ENCODE data around the gene BEAN1. TPM values are rescaled to one million over a fixed set of nuclear protein-coding genes. Genes with fewer than 3 reads are reported as not detected.

BEAN1 gene
- total RNA-seq, 4 donors from 2014 or later: not detected

GRCh38 chr16:66473051-66473571 lies 46.0 kb downstream of the BEAN1 start:
- TF ChIP-seq CTCF (IDR thresholded peaks at IDR 0.05) (no peak), POLR2A (IDR thresholded peaks at IDR 0.05) (no peak)
- peak in 2 of 3 donors; percentile 12 to 41 for DNase-seq

GRCh38 chr16:66473654-66474519 lies 46.8 kb downstream of the BEAN1 start:
- no peaks in the 10 kb centered on the region for H3K4me1 ChIP-seq
- H3K27me3 ChIP-seq: no peaks in the 10 kb centered on the region
- H3K36me3 ChIP-seq: no peaks in the 10 kb centered on the region
- H3K4me3 ChIP-seq: no peak overlapping the region
- H3K27ac ChIP-seq: no peak overlapping the region
- no peaks in the 10 kb centered on the region for H3K9me3 ChIP-seq
- peak in 2 of 3 donors; percentile 6 to 41 for DNase-seq
- TF ChIP-seq POLR2A (IDR thresholded peaks at IDR 0.05) (no peak), CTCF (IDR thresholded peaks at IDR 0.05) (no peak)

More at GRCh38 chr16:66473051-66473571, 46.0 kb downstream of the BEAN1 start:
- Histone ChIP-seq H3K4me1 (no peaks in the 10 kb centered on the region), H3K9me3 (no peaks in the 10 kb centered on the region), H3K36me3 (no peaks in the 10 kb centered on the region), H3K4me3 (no peak overlapping the region), H3K27me3 (no peaks in the 10 kb centered on the region), H3K27ac (no peak overlapping the region)

- DNase-seq: peak in 2 of 3 donors; percentile 57 to 75
- TF ChIP-seq CTCF (IDR thresholded peaks at IDR 0.05) (no peak), POLR2A (IDR thresholded peaks at IDR 0.05) (no peak)
- H3K4me3 ChIP-seq: no peak overlapping the region
- no peaks in the 10 kb centered on the region for H3K9me3 ChIP-seq
- no peaks in the 10 kb centered on the region for H3K4me1 ChIP-seq
- H3K36me3 ChIP-seq: no peaks in the 10 kb centered on the region
- no peaks in the 10 kb centered on the region for H3K27me3 ChIP-seq
- no peak overlapping the region for H3K27ac ChIP-seq
These were observed 47.7 kb downstream of the BEAN1 start for GRCh38 chr16:66474750-66475199.

- TF ChIP-seq POLR2A (IDR thresholded peaks at IDR 0.05): no peak
- no peak for TF ChIP-seq CTCF (IDR thresholded peaks at IDR 0.05)
- H3K4me1 ChIP-seq: no peaks in the 10 kb centered on the region
- no peaks in the 10 kb centered on the region for H3K36me3 ChIP-seq
- no peak overlapping the region for H3K4me3 ChIP-seq
- H3K27me3 ChIP-seq: no peaks in the 10 kb centered on the region
- H3K9me3 ChIP-seq: no peaks in the 10 kb centered on the region
- no peak overlapping the region for H3K27ac ChIP-seq
- DNase-seq: peak in 2 of 3 donors; percentile 14 to 29
These were observed 48.1 kb downstream of the BEAN1 start for GRCh38 chr16:66475232-66475631.

- no peak overlapping the region for H3K27ac ChIP-seq
- H3K4me1 ChIP-seq: no peaks in the 10 kb centered on the region
- H3K27me3 ChIP-seq: no peaks in the 10 kb centered on the region
- H3K9me3 ChIP-seq: no peaks in the 10 kb centered on the region
- peak in 2 of 3 donors; percentile 31 to 65 for DNase-seq
- TF ChIP-seq POLR2A (IDR thresholded peaks at IDR 0.05): no peak
- no peak for TF ChIP-seq CTCF (IDR thresholded peaks at IDR 0.05)
- no peaks in the 10 kb centered on the region for H3K36me3 ChIP-seq
- no peak overlapping the region for H3K4me3 ChIP-seq
These were observed 49.4 kb downstream of the BEAN1 start for GRCh38 chr16:66476328-66477027.

All from Peyer's patch (tissue), 4 donors.